GM12878 (cell line): ENCODE results near the gene RGS19. TPM values are rescaled to one million over a fixed set of nuclear protein-coding genes. Genes with fewer than 3 reads are reported as not detected.

Source experiments
- BCLAF1 ChIP-seq: fragments of 450-650 bp; IDR thresholded peaks from 2 replicates; pipeline ENCODE4 v1.6.1; 2017; ENCODE audit warnings: antibody characterized with exemption, mild to moderate bottlenecking, moderate library complexity
- DPF2 ChIP-seq: fragments of 450-650 bp; IDR thresholded peaks from 2 replicates; pipeline ENCODE4 v1.6.1; 2017; ENCODE audit warnings: mild to moderate bottlenecking
- ELK1 ChIP-seq: IDR thresholded peaks from 2 replicates; pipeline ENCODE4 v1.6.1; 2012; ENCODE audit warnings: low read depth, low read length, improper control_type of control experiment
- GATAD2B ChIP-seq: fragments of 450-650 bp; conservative IDR thresholded peaks from 2 replicates; pipeline ENCODE4 v1.6.1; 2017; ENCODE audit warnings: low read depth, mild to moderate bottlenecking, moderate library complexity
- HCFC1 ChIP-seq: fragments of 150-350 bp; IDR thresholded peaks from 2 replicates; pipeline ENCODE4 v1.6.1; 2014; ENCODE audit warnings: low read length
- IRF4 ChIP-seq: IDR thresholded peaks from 2 replicates; pipeline ENCODE4 v1.6.1; 2011; ENCODE audit warnings: low read depth, low read length
- MLLT1 ChIP-seq: fragments of 450-650 bp; IDR thresholded peaks from 2 replicates; pipeline ENCODE4 v1.6.1; 2016; ENCODE audit warnings: mild to moderate bottlenecking
- MYB ChIP-seq: fragments of 150-350 bp; IDR thresholded peaks from 2 replicates; pipeline ENCODE4 v1.6.1; 2014; ENCODE audit warnings: mild to moderate bottlenecking, low read depth, low read length, borderline replicate concordance
- NFXL1 ChIP-seq: fragments of 450-650 bp; IDR thresholded peaks from 2 replicates; pipeline ENCODE4 v1.6.1; 2017; ENCODE audit warnings: antibody characterized with exemption, mild to moderate bottlenecking, borderline replicate concordance
- NR2F1 ChIP-seq: fragments of 450-650 bp; conservative IDR thresholded peaks from 2 replicates; pipeline ENCODE4 v1.6.1; 2017; ENCODE audit warnings: mild to moderate bottlenecking
- PML ChIP-seq: IDR thresholded peaks from 2 replicates; pipeline ENCODE4 v1.6.1; 2012; ENCODE audit warnings: low read length, inconsistent platforms
- SIX5 ChIP-seq: IDR thresholded peaks from 2 replicates; pipeline ENCODE4 v1.6.1; 2011; ENCODE audit warnings: mild to moderate bottlenecking, low read depth, low read length, moderate library complexity; ENCODE audit not compliant: severe bottlenecking
- SKIL ChIP-seq: fragments of 450-650 bp; IDR thresholded peaks from 2 replicates; pipeline ENCODE4 v1.6.1; 2017; ENCODE audit warnings: mild to moderate bottlenecking, low read depth, inconsistent platforms; ENCODE audit not compliant: poor library complexity, severe bottlenecking
- SP1 ChIP-seq: IDR thresholded peaks from one replicate; pipeline ENCODE4 v1.6.1; 2011; ENCODE audit warnings: low read depth, low read length
- SREBF2 ChIP-seq: IDR thresholded peaks from 2 replicates; pipeline ENCODE4 v1.6.1; 2012; ENCODE audit warnings: mild to moderate bottlenecking, low read length
- ZBTB11 ChIP-seq: fragments of 450-650 bp; formaldehyde crosslinking; IDR thresholded peaks from 2 replicates; pipeline ENCODE4 v1.5.0; 2022; ENCODE audit warnings: mild to moderate bottlenecking, missing genetic modification characterization
- ZNF217 ChIP-seq: fragments of 450-650 bp; IDR thresholded peaks from 2 replicates; pipeline ENCODE4 v1.6.1; 2017; ENCODE audit warnings: antibody characterized with exemption, mild to moderate bottlenecking
- ZSCAN29 ChIP-seq: fragments of 450-650 bp; IDR thresholded peaks from 2 replicates; pipeline ENCODE4 v1.6.1; 2017; ENCODE audit warnings: mild to moderate bottlenecking, moderate library complexity
- polyA plus RNA-seq, 11 experiments: library from polyadenylated mRNA; depleted of rRNA in 4 of 11; unstranded in 6 of 11; stranded (reverse) in 5 of 11; fragments of >200 nt; fragmentation: Nextera tagmentation in 4 of 11; fragmentation: Illumina TruSeq in 1 of 11; extraction: Ambion mirVana in 4 of 11; extraction: Trizol in 1 of 11; gene quantifications; 1 replicate in 1 of 11; 2 replicates in 10 of 11; pipeline versions ENCODE4 v1.2.1 to v1.2.3, GENCODE V29; 2011 to 2016; ENCODE audit warnings: inconsistent platforms in 2 of 11, missing spikeins in 2 of 11, low read depth in 1 of 11
- total RNA-seq, 4 experiments: library from RNA; depleted of rRNA in 3 of 4; stranded (reverse); fragments of >200 nt in 3 of 4; fragmentation: Illumina TruSeq in 1 of 4; extraction: Trizol in 1 of 4; gene quantifications; 2 replicates each; pipeline versions ENCODE4 v1.2.1 to v1.2.3, GENCODE V29; 2013 to 2021

The RGS19 gene
- total and polyA plus RNA-seq, 10 of the 15 experiments (the other 5 are each of a cell fraction or from before 2014, with no cell fraction given) = 0.82 to 62.4 (median 39.8) TPM

- TF ChIP-seq MLLT1 (no peak), BCLAF1 (peak; percentile 63; the same call in 1 of the 2 replicates), SP1 (no peak), NR2F1 (peak; percentile 41), SIX5 (no peak), ZSCAN29 (no peak), NFXL1 (no peak), SKIL (no peak), GATAD2B (peak; percentile 99), ZNF217 (peak; percentile 76), IRF4 (no peak), DPF2 (no peak; the same call in none of the 2 replicates), PML (no peak), HCFC1 (no peak; the same call in 1 of the 2 replicates), SREBF2 (no peak), ZBTB11 (CRISPR knock-in tag) (no peak), ELK1 (peak; percentile 38; the same call in 1 of the 2 replicates), MYB (no peak)
Measured at GRCh38 chr20:64079273-64080012, at the start of gene RGS19 (continued).
